SH-SY5Y (cell line): ENCODE measurements around the gene HAUS3.

ENCODE experiments used
- GATA2 ChIP-seq: IDR thresholded peaks from 2 replicates; pipeline ENCODE4 v1.6.1; 2011; ENCODE audit warnings: mild to moderate bottlenecking, low read depth, low read length
- GATA3 ChIP-seq: IDR thresholded peaks from 2 replicates; pipeline ENCODE4 v1.6.1; 2011; ENCODE audit warnings: low read depth, mild to moderate bottlenecking, low read length, moderate library complexity

Gene HAUS3

GRCh38 chr4:2243681-2244380 is 1.9 kb upstream of the HAUS3 start:
- TF ChIP-seq GATA2 (no peak), GATA3 (no peak)

GRCh38 chr4:2241003-2241402 is 918 bp downstream of the HAUS3 start:
- no peak for TF ChIP-seq GATA3
- TF ChIP-seq GATA2, result no peak

GRCh38 chr4:2236944-2237666 is 4.8 kb downstream of the HAUS3 start:
- TF ChIP-seq GATA3 (no peak), GATA2 (no peak)

GRCh38 chr4:2231082-2231481 is 10.8 kb downstream of the HAUS3 start:
- no peak for TF ChIP-seq GATA2
- no peak for TF ChIP-seq GATA3

GRCh38 chr4:2226261-2226660 is 15.7 kb downstream of the HAUS3 start:
- no peak for TF ChIP-seq GATA3
- no peak for TF ChIP-seq GATA2

GRCh38 chr4:2222838-2223237 is 19.1 kb downstream of the HAUS3 start:
- TF ChIP-seq GATA2 (no peak), GATA3 (no peak)

GRCh38 chr4:2220016-2220630 is 21.8 kb downstream of the HAUS3 start:
- TF ChIP-seq GATA2, result no peak
- no peak for TF ChIP-seq GATA3

- TF ChIP-seq GATA3 (no peak), GATA2 (no peak)
Observed at GRCh38 chr4:2219233-2219760, 22.6 kb downstream of the HAUS3 start.

DNA sequence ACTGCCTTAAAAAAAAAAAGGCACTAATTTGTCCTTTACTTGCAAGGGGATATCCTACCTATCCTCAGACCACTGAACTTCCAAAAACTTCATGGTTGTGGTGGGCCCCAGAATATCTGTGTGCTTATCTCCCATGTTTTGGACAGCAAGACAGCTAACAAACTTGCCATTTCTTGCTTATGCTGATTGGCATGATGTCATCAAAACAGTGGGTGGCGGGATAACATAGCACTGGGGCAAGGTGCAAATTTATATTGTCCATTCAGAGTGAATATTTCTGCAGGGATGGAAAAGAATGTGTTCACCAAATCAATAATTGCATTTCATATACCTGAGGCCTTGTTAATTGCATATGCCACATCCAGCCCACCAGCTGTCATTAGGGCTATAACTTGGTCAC is 23.5 kb downstream of the HAUS3 start:
- no peak for TF ChIP-seq GATA2
- TF ChIP-seq GATA3, result no peak

GRCh38 chr4:2217726-2218125 is 24.2 kb downstream of the HAUS3 start:
- TF ChIP-seq GATA2, result no peak
- TF ChIP-seq GATA3, result no peak

- TF ChIP-seq GATA2, result no peak
- TF ChIP-seq GATA3, result no peak
Observed at GRCh38 chr4:2212831-2213230, 29.1 kb downstream of the HAUS3 start.

GRCh38 chr4:2194496-2194895 is 47.4 kb downstream of the HAUS3 start:
- no peak for TF ChIP-seq GATA2
- TF ChIP-seq GATA3, result no peak

- TF ChIP-seq GATA2, result no peak
- TF ChIP-seq GATA3, result no peak
Observed at GRCh38 chr4:2193326-2193725, 48.6 kb downstream of the HAUS3 start.

GRCh38 chr4:2186865-2187172 is 55.1 kb downstream of the HAUS3 start:
- TF ChIP-seq GATA2, result no peak
- no peak for TF ChIP-seq GATA3

- TF ChIP-seq GATA2, result no peak
- no peak for TF ChIP-seq GATA3
Observed at GRCh38 chr4:2186133-2186864, 55.6 kb downstream of the HAUS3 start.
